Hepatocyte (in vitro differentiated cells): ENCODE data around the gene FBXO36. TPM values are rescaled to one million over a fixed set of nuclear protein-coding genes. Genes with fewer than 3 reads are reported as not detected.
"Not testable (repeated sequence)": the region's sequence is repeated elsewhere in the genome, so short reads cannot be mapped to it uniquely, and the experiment has no call there.

Experiments
- DNase-seq: peaks from one replicate; pipeline ENCODE4 v3.0.0-alpha.2; 2016; ENCODE audit warnings: low spot score
- H2AFZ ChIP-seq: fragments of 200-600 bp; sonication (generic); 2 replicates; pipeline ENCODE4 v1.6.0; 2016; ENCODE audit warnings: antibody characterized with exemption, mild to moderate bottlenecking
- H3K27ac ChIP-seq: fragments of 200-600 bp; sonication (generic); 2 replicates; pipeline ENCODE4 v1.5.1; 2016; ENCODE audit warnings: mild to moderate bottlenecking
- H3K27me3 ChIP-seq: fragments of 200-600 bp; sonication (generic); 2 replicates; pipeline ENCODE4 v1.6.1; 2016
- H3K36me3 ChIP-seq: fragments of 200-600 bp; sonication (generic); replicated peaks from 2 replicates; pipeline ENCODE4 v1.5.1; 2016; ENCODE audit warnings: low read depth; ENCODE audit not compliant: insufficient read depth
- H3K4me1 ChIP-seq: fragments of 200-600 bp; sonication (generic); 2 replicates; pipeline ENCODE4 v1.5.1; 2016; ENCODE audit warnings: mild to moderate bottlenecking, moderate library complexity; ENCODE audit not compliant: insufficient read depth
- H3K4me2 ChIP-seq: fragments of 200-600 bp; sonication (generic); 2 replicates; pipeline ENCODE4 v1.6.0; 2016
- H3K4me3 ChIP-seq: fragments of 200-600 bp; sonication (generic); 2 replicates; pipeline ENCODE4 v1.5.1; 2016; ENCODE audit warnings: mild to moderate bottlenecking
- H3K79me2 ChIP-seq: fragments of 200-600 bp; sonication (generic); 2 replicates; pipeline ENCODE4 v1.6.0; 2017; ENCODE audit warnings: mild to moderate bottlenecking
- H3K9me2 ChIP-seq: fragments of 200-600 bp; sonication (generic); replicated peaks from 2 replicates; pipeline ENCODE4 v1.6.0; 2017; ENCODE audit warnings: mild to moderate bottlenecking; ENCODE audit not compliant: insufficient read depth
- H3K9me3 ChIP-seq: fragments of 200-600 bp; sonication (generic); 2 replicates; pipeline ENCODE4 v1.5.1; 2016; ENCODE audit warnings: low read depth, mild to moderate bottlenecking
- H4K20me1 ChIP-seq: fragments of 200-600 bp; sonication (generic); 2 replicates; pipeline ENCODE4 v1.6.0; 2016; ENCODE audit warnings: mild to moderate bottlenecking; ENCODE audit not compliant: insufficient read depth, poor library complexity, severe bottlenecking
- EZH2 ChIP-seq: fragments of 200-600 bp; sonication (generic); IDR thresholded peaks from 2 replicates; pipeline ENCODE4 v1.6.1; 2016; ENCODE audit warnings: antibody characterized with exemption, mild to moderate bottlenecking, borderline replicate concordance
- EZH2phosphoT487 ChIP-seq: fragments of 200-600 bp; sonication (generic); IDR thresholded peaks from one replicate; pipeline ENCODE4 v1.6.1; 2018; ENCODE audit warnings: antibody characterized with exemption, mild to moderate bottlenecking, low read depth, moderate library complexity; ENCODE audit not compliant: unreplicated experiment, severe bottlenecking
- WGBS: methylation state at CpG from one replicate; pipeline ENCODE4 v1.1.6; 2016; ENCODE audit warnings: low lambda C conversion rate; ENCODE audit errors: missing lambda C conversion rate; 5-methylcytosine and 5-hydroxymethylcytosine counted together
- polyA plus RNA-seq: library from polyadenylated mRNA; unstranded; fragments of >200 nt; fragmentation: Nextera tagmentation; extraction: Ambion mirVana; gene quantifications from 2 replicates; pipeline ENCODE4 v1.2.1, GENCODE V29; 2016
- total RNA-seq: library from RNA; depleted of rRNA; stranded (reverse); fragments of >200 nt; gene quantifications from 2 replicates; pipeline ENCODE4 v1.2.3, GENCODE V29; 2014
- TF ChIP-seq, protein P1 (sequence below): fragments of 200-600 bp; sonication (generic); IDR thresholded peaks from 2 replicates; pipeline ENCODE4 v1.5.1; 2016; ENCODE audit warnings: antibody characterized with exemption, mild to moderate bottlenecking; ENCODE audit not compliant: poor library complexity

The FBXO36 gene
- total and polyA plus RNA-seq, 2 experiments from 2014 or later, result 2.6 to 6.1 TPM

- Histone ChIP-seq H3K79me2 (peaks cover 82% of the 10 kb centered on the region), H3K9me3 (no peaks in the 10 kb centered on the region), H3K9me2 (no peaks in the 10 kb centered on the region), H3K4me2 (peak overlapping the region; percentile 84), H3K36me3 (no peaks in the 10 kb centered on the region), H3K4me1 (peaks cover 5% of the 10 kb centered on the region), H3K27me3 (no peaks in the 10 kb centered on the region), H3K4me3 (peak overlapping the region; percentile 61), H3K27ac (peak overlapping the region; percentile 100), H2AFZ (peak overlapping the region; percentile 73), H4K20me1 (peaks cover 48% of the 10 kb centered on the region)
- DNase-seq, result peak; percentile 78
- no peak for TF ChIP-seq EZH2
- TF ChIP-seq EZH2phosphoT487, result no peak
- TF ChIP-seq, protein P1, sequence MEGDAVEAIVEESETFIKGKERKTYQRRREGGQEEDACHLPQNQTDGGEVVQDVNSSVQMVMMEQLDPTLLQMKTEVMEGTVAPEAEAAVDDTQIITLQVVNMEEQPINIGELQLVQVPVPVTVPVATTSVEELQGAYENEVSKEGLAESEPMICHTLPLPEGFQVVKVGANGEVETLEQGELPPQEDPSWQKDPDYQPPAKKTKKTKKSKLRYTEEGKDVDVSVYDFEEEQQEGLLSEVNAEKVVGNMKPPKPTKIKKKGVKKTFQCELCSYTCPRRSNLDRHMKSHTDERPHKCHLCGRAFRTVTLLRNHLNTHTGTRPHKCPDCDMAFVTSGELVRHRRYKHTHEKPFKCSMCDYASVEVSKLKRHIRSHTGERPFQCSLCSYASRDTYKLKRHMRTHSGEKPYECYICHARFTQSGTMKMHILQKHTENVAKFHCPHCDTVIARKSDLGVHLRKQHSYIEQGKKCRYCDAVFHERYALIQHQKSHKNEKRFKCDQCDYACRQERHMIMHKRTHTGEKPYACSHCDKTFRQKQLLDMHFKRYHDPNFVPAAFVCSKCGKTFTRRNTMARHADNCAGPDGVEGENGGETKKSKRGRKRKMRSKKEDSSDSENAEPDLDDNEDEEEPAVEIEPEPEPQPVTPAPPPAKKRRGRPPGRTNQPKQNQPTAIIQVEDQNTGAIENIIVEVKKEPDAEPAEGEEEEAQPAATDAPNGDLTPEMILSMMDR, result no peak
- under 1% methylated on average over 24 of the region's 60 CpGs for WGBS
These were observed 1.0 kb upstream of the FBXO36 start for GRCh38 chr2:229921101-229921891.

DNA sequence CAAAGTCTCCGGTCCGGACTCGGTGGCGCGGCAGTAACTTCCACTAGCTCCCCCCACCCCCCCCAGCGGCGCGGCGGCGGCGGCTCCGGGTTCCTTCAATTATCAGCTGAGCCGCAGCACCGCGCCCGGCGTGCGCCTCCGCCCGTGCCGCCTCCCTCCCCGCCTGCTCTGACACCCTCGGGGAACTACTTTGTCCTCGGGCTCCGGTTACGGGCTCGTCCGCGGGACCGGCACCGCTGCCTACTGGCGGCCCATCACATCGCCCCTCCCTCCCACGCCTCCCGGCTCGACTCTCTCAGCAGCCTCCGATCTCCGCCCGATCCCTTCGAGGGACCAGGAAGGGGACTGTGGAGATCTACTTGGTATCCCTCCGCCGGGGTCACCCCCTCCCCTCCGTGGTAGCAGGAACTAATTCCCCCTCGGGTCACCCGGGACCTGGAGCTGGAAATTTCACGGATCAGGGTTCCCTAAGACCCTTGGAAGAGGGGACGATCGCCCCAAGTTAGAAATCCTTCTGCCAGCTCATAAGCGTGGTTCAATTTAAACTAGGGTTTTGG is 333 bp upstream of the FBXO36 start, which contains the start of gene TRIP12:
TSS of gene TRIP12 (minus strand) at position 118 of the 557 bp plus-strand sequence. CDS start 41,930 bp downstream, outside the sequence.
- TF ChIP-seq, protein P1, result no peak
- TF ChIP-seq EZH2, result no peak
- no peak for TF ChIP-seq EZH2phosphoT487
- peak; percentile 95 for DNase-seq
- Histone ChIP-seq H3K9me2 (no peaks in the 10 kb centered on the region), H3K27me3 (no peaks in the 10 kb centered on the region), H3K4me1 (peaks cover 5% of the 10 kb centered on the region), H3K9me3 (no peaks in the 10 kb centered on the region), H3K36me3 (no peaks in the 10 kb centered on the region), H3K27ac (peak within 1 kb of the TSS; percentile 100), H3K4me2 (peak within 1 kb of the TSS; percentile 84), H2AFZ (peak within 1 kb of the TSS; percentile 73), H3K4me3 (peak within 1 kb of the TSS; percentile 61), H4K20me1 (peaks cover 42% of the 10 kb centered on the region), H3K79me2 (peaks cover 82% of the 10 kb centered on the region)
- under 1% methylated on average over 34 of the region's 49 CpGs for WGBS

DNA sequence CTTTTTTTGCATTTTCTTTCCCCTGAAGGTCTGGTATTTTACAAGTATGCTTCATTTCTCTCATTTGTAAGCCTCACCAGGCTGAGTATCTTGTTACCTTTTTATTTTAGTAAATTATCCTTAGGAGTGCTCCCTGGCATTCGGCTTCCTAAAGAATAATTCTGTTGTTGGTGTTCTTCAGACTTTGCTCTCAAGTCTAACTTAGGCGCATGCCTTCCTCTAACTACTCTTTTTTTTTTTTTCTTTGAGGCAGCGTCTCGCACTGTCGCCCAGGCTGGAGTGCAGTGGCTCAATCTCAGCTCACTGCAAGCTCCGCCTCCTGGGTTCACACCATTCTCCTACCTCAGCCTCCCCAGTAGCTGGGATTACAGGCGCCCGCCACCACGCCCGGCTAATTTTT is 2.2 kb downstream of the FBXO36 start:
- not testable (repeated sequence) for H3K27ac ChIP-seq, H3K27me3 ChIP-seq, H3K9me2 ChIP-seq, H3K4me1 ChIP-seq, H3K9me3 ChIP-seq, H3K4me2 ChIP-seq, H2AFZ ChIP-seq, DNase-seq, H3K4me3 ChIP-seq, H3K36me3 ChIP-seq
- peaks cover 16% of the 10 kb centered on the region for H4K20me1 ChIP-seq
- peaks cover 61% of the 10 kb centered on the region for H3K79me2 ChIP-seq
- WGBS, result over 99% methylated on average over 10 of the region's 10 CpGs

DNA sequence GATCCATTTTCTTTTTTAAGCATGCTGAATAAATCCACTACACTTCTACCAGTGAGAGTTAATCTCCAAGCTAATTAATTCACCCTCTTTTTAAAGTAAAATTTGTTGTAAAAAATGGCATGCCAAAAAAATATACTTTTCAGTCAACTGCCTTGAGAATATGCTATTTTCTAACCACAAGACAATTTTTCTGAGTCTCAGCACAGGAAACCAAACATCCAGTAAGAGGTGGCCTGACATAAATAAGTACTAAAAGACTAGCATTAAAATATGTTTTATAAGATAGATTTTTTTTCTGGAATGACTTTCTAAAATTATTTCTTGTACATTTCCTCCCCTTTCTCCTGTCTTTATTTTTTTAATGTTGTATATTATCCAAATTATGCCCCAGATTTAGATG is 2.9 kb downstream of the FBXO36 start:
- no peak overlapping the region for H3K4me3 ChIP-seq
- H4K20me1 ChIP-seq, result peaks cover 9% of the 10 kb centered on the region
- H3K79me2 ChIP-seq, result peaks cover 55% of the 10 kb centered on the region
- DNase-seq, result no peak
- H3K36me3 ChIP-seq, result no peaks in the 10 kb centered on the region
- H3K4me2 ChIP-seq, result no peak overlapping the region
- H3K4me1 ChIP-seq, result peaks cover 5% of the 10 kb centered on the region
- no peaks in the 10 kb centered on the region for H3K9me3 ChIP-seq
- H3K9me2 ChIP-seq, result no peaks in the 10 kb centered on the region
- no peak overlapping the region for H3K27ac ChIP-seq
- H2AFZ ChIP-seq, result no peak overlapping the region
- no peaks in the 10 kb centered on the region for H3K27me3 ChIP-seq
- TF ChIP-seq EZH2phosphoT487, result no peak
- TF ChIP-seq EZH2, result no peak
